GM18951 (cell line): Measurements from ENCODE around the gene RASGRF2.
"Not testable (repeated sequence)": the region's sequence is repeated elsewhere in the genome, so short reads cannot be mapped to it uniquely, and the experiment has no call there.

Experiments
- POLR2A ChIP-seq: IDR thresholded peaks from 4 replicates; pipeline ENCODE4 v1.6.1; 2011; ENCODE audit warnings: mild to moderate bottlenecking; ENCODE audit not compliant: insufficient read length, insufficient read depth; ENCODE audit errors: extremely low read depth
- in situ Hi-C: fragments of 300-500 bp; cut with MboI; formaldehyde crosslinking; loops from one replicate; pipeline ENCODE4 v1.12.0; 2022; ENCODE audit warnings: low sequenced_read_pairs, mixed read lengths, inconsistent platforms; ENCODE audit not compliant: unreplicated experiment

RASGRF2 gene

GRCh38 chr5:81269751-81270393 is 309.7 kb downstream of the RASGRF2 start:
- in situ Hi-C loops: no loop called here
- no peak for TF ChIP-seq POLR2A

DNA sequence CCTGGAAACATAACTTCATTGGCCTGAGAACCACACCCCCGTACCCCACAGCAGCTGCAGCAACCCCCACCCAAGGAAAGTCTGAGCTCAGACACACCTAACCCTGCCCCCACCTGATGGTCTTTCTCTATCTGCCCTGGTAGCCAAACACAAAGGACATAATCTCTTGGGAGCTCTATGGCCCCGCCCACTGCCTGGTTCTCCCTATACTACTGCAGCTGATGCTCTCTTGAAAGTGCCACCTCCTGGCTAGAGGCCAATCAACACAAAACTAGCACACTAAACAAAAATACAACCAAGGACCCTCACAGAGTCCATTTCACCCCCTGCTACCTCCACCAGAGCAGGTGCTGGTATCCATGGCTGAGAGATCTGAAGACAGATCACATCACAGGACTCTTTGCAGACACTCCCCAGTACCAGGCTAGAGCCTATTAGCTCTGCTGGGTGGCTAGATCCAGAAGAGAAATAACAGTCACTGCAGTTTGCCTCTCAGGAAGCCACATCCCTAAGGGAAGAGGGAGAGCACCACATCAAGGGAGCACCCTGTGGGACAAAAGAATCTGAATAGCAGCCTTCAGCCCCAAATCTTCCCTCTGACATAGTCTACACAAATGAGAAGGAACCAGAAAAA is 310.3 kb downstream of the RASGRF2 start:
- in situ Hi-C loops: not testable (repeated sequence)
